SK-N-SH treated with all-trans-retinoic acid at 6 μM for 48 hours (cell line): Measurements from ENCODE around the gene SLC16A12.
A peak's percentile ranks its signal among the peaks of the same experiment; 100 is the strongest.

Experiments used
- ATAC-seq: fragments of 200-7000 bp; cut with Tn5 transposase; 3 replicates; pipeline ENCODE4 v1.9.1; 2020; ENCODE audit warnings: mild to moderate bottlenecking, moderate library complexity
- ARNTL ChIP-seq: fragments of 450-650 bp; formaldehyde crosslinking; IDR thresholded peaks from 2 replicates; pipeline ENCODE4 v1.5.0; 2020; ENCODE audit warnings: low read depth, mild to moderate bottlenecking, moderate library complexity, borderline replicate concordance
- BACH2 ChIP-seq: fragments of 250-450 bp; sonication (Bioruptor Pico); IDR thresholded peaks from 2 replicates; pipeline ENCODE4 v1.9.0; 2021; ENCODE audit warnings: mild to moderate bottlenecking, borderline replicate concordance
- CSDC2 ChIP-seq: fragments of 250-450 bp; sonication (Bioruptor Pico); IDR thresholded peaks from 2 replicates; pipeline ENCODE4 v1.5.0; 2020; ENCODE audit warnings: mild to moderate bottlenecking, moderate library complexity
- ESRRG ChIP-seq: fragments of 250-450 bp; sonication (Bioruptor Pico); IDR thresholded peaks from 2 replicates; pipeline ENCODE4 v1.6.1; 2021; ENCODE audit warnings: mild to moderate bottlenecking
- GLIS3 ChIP-seq: fragments of 250-450 bp; sonication (Bioruptor Pico); IDR thresholded peaks from 2 replicates; pipeline ENCODE4 v1.5.0; 2020; ENCODE audit warnings: mild to moderate bottlenecking, moderate library complexity
- ISL1 ChIP-seq: fragments of 250-450 bp; sonication (Bioruptor Pico); IDR thresholded peaks from 2 replicates; pipeline ENCODE4 v2.1.2; 2022; ENCODE audit warnings: mild to moderate bottlenecking, moderate library complexity
- RARB ChIP-seq: fragments of 250-450 bp; sonication (Bioruptor Pico); IDR thresholded peaks from 2 replicates; pipeline ENCODE4 v1.8.0; 2021; ENCODE audit warnings: mild to moderate bottlenecking, moderate library complexity
- TCF4 ChIP-seq: fragments of 250-450 bp; sonication (Bioruptor Pico); IDR thresholded peaks from 2 replicates; pipeline ENCODE4 v1.8.0; 2021; ENCODE audit warnings: mild to moderate bottlenecking, moderate library complexity, borderline replicate concordance
- TOX ChIP-seq: fragments of 250-450 bp; sonication (Bioruptor Pico); IDR thresholded peaks from 2 replicates; pipeline ENCODE4 v1.8.0; 2021; ENCODE audit warnings: mild to moderate bottlenecking, moderate library complexity, borderline replicate concordance
- ZC3H10 ChIP-seq: fragments of 250-450 bp; sonication (Bioruptor Pico); IDR thresholded peaks from 2 replicates; pipeline ENCODE4 v1.5.1; 2021; ENCODE audit warnings: mild to moderate bottlenecking, moderate library complexity
- ZFP3 ChIP-seq: fragments of 250-450 bp; sonication (Bioruptor Pico); IDR thresholded peaks from 2 replicates; pipeline ENCODE4 v1.5.0; 2020; ENCODE audit warnings: mild to moderate bottlenecking, moderate library complexity
- ZNF565 ChIP-seq: fragments of 450-650 bp; formaldehyde crosslinking; conservative IDR thresholded peaks from 2 replicates; pipeline ENCODE4 v1.5.0; 2020; ENCODE audit warnings: low read depth, mild to moderate bottlenecking, moderate library complexity
- ZNF8 ChIP-seq: fragments of 450-650 bp; formaldehyde crosslinking; IDR thresholded peaks from 2 replicates; pipeline ENCODE4 v1.5.0; 2020; ENCODE audit warnings: mild to moderate bottlenecking, moderate library complexity
- TF ChIP-seq, protein P1 (sequence below): fragments of 250-450 bp; sonication (Bioruptor Pico); IDR thresholded peaks from 2 replicates; pipeline ENCODE4 v1.5.1; 2020; ENCODE audit warnings: low read depth, mild to moderate bottlenecking, moderate library complexity
- TF ChIP-seq, protein P2 (sequence below): fragments of 250-450 bp; sonication (Bioruptor Pico); IDR thresholded peaks from 2 replicates; pipeline ENCODE4 v1.5.0; 2020; ENCODE audit warnings: mild to moderate bottlenecking, moderate library complexity
- TF ChIP-seq, protein P3 (sequence below): fragments of 250-450 bp; sonication (Bioruptor Pico); IDR thresholded peaks from 2 replicates; pipeline ENCODE4 v1.8.0; 2020; ENCODE audit warnings: mild to moderate bottlenecking, moderate library complexity, borderline replicate concordance

Gene SLC16A12

DNA sequence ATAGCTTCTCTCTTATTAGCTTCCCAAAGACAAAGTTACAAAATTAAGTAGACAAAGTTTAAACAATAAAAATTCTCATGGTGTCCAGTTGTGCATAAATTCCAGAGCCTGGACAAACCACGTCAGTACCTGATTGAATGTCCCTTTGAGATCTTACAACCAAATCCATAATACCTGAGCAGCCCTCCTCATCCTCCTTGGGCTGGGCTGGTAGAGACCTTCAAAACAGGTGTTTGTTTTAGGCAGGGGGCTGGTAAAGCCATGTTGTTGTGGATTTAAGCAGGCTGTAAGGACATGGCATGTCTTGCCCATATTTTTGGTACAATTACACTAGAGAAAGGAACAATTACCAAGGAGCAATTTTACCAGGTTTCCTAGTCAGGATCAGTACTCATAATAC, 118.9 kb downstream of the SLC16A12 start (continued):
- TF ChIP-seq TCF4 (no peak), ARNTL (CRISPR knock-in tag) (no peak), ZNF8 (CRISPR knock-in tag) (no peak), ZC3H10 (no peak), CSDC2 (no peak), ESRRG (CRISPR knock-in tag) (no peak)
- TF ChIP-seq, protein P1, sequence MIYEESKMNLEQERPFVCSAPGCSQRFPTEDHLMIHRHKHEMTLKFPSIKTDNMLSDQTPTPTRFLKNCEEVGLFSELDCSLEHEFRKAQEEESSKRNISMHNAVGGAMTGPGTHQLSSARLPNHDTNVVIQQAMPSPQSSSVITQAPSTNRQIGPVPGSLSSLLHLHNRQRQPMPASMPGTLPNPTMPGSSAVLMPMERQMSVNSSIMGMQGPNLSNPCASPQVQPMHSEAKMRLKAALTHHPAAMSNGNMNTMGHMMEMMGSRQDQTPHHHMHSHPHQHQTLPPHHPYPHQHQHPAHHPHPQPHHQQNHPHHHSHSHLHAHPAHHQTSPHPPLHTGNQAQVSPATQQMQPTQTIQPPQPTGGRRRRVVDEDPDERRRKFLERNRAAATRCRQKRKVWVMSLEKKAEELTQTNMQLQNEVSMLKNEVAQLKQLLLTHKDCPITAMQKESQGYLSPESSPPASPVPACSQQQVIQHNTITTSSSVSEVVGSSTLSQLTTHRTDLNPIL (CRISPR knock-in tag) = no peak

DNA sequence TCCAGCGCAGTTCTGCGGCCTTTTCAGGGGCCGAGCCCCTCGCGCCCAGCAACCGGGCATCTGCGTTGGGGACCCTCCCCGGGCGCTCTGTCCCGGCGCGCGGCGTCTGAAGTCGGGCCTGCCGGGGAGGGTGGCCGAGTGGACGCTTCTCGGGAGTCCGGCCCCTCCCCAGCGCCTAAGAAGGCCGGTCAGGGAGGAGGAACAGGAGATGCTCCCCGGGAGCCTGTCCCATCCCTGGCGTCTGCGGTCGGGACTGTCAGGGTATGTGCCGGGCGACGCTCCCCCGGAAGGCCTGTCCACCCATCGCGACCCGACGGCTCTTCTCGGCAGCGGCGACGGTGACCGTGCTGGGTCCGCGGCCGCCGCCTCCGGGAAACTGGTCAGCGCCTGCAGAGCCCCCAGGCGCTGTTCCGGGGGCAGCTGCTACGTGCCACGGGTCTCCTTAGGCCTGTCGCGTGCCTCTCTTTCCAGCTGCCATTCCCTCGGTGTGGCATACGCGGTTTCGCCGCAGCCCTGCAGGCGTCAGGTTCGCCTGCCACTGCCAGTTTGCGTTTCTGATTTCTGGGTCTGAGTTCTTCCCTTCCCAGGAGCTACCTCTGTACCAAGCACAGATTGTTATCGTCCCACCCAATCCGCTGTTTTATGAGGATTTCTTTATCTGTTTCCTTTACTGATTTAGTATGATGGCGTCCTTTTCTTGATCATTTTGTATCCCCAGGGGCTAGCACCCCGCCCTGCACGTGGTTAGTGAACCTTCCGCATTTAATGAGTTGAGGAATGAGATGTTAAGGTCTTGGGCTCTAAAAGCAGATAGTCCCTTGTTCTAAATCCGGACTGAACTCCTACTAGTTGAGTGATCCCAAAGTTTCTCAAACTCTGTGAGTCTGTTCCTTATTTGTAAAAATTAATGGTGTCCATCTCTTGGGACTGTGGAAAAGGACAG, 120.2 kb downstream of the SLC16A12 start:
- TF ChIP-seq BACH2 (CRISPR knock-in tag) (no peak), ZFP3 (0 out of 2 replicates have a peak, but pooled peaks have one; percentile 30)
- TF ChIP-seq, protein P1 (CRISPR knock-in tag) = no peak
- TF ChIP-seq, protein P2, sequence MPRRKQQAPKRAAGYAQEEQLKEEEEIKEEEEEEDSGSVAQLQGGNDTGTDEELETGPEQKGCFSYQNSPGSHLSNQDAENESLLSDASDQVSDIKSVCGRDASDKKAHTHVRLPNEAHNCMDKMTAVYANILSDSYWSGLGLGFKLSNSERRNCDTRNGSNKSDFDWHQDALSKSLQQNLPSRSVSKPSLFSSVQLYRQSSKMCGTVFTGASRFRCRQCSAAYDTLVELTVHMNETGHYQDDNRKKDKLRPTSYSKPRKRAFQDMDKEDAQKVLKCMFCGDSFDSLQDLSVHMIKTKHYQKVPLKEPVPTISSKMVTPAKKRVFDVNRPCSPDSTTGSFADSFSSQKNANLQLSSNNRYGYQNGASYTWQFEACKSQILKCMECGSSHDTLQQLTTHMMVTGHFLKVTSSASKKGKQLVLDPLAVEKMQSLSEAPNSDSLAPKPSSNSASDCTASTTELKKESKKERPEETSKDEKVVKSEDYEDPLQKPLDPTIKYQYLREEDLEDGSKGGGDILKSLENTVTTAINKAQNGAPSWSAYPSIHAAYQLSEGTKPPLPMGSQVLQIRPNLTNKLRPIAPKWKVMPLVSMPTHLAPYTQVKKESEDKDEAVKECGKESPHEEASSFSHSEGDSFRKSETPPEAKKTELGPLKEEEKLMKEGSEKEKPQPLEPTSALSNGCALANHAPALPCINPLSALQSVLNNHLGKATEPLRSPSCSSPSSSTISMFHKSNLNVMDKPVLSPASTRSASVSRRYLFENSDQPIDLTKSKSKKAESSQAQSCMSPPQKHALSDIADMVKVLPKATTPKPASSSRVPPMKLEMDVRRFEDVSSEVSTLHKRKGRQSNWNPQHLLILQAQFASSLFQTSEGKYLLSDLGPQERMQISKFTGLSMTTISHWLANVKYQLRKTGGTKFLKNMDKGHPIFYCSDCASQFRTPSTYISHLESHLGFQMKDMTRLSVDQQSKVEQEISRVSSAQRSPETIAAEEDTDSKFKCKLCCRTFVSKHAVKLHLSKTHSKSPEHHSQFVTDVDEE (CRISPR knock-in tag) = 0 out of 2 replicates have a peak, but pooled peaks have one; percentile 33
- peak; percentile 80 for ATAC-seq

DNA sequence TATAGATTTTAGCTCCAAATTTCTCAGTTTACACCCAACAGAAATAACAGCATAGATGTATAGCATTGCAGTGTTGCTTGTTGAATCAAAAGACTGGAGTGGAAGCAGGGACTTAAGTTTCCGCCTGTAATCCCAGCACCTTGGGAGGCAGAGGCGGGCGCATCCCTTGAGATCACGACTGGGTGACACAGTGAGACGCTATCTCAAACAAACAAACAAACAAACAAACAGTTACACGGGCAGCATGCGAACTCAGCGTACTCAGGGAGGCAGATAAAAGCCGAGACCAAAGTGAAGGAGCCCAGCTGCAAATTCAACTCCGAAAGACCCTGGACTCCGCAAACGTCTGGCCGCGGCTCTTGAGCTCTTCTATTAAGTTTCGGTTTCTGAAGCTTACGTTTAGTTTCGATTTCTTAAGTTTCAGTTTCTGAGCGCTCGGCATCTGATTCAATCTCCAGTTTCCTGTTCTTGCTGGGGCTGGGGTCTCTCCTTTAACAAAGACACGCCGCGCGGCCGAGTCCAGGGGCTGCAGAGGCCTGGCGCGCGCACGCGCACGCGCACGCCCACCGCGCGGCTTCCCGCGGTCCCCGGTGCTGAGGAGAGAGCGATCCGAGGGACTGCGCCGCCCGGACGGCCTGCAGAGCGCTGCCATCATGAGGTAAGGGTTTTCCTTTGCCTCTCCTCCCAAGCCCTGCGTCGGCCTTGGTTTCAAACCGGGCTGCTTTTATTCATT, 121.1 kb downstream of the SLC16A12 start, which contains the start of gene IFIT5:
Gene IFIT5, plus strand, starts transcription at position 423 of the 733 bp plus-strand sequence. Its CDS starts 231 bp downstream, at position 654.
- no peak for TF ChIP-seq ZNF8 (CRISPR knock-in tag)
- TF ChIP-seq, protein P2 (CRISPR knock-in tag) = 0 out of 2 replicates have a peak, but pooled peaks have one; percentile 30
- TF ChIP-seq, all 23 proteins: peak for 1
- peak; percentile 95 for ATAC-seq

DNA sequence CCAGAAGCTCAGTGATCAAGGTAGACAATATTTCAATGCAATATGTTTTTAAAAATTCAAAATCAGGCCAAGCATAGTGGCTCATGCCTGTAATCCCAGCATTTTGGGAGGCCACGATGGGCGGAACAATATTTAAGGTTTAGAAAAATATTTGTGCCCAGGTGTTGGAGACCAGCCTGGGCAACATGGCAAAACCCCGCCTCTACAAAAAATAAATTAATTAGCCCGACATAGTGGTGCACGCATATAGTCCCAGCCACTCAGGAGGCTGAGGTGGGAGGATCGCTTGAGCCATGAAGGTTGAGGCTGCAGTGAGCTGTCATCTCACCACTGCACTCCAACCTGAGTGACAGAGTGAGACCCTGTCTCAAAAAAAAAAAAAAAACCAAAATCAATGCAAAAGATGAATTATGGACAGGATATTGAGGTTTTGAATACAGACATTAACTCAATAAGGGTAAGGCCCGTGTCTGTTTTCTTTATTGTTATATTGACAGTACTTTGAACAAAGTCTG, 121.9 kb downstream of the SLC16A12 start:
- no peak for ATAC-seq
- TF ChIP-seq GLIS3 (CRISPR knock-in tag) = no peak
- TF ChIP-seq, protein P2 (CRISPR knock-in tag) = no peak
- TF ChIP-seq ARNTL (CRISPR knock-in tag) = no peak
- TF ChIP-seq BACH2 (CRISPR knock-in tag) = no peak
- no peak for TF ChIP-seq ZNF565 (CRISPR knock-in tag)
- TF ChIP-seq RARB = no peak
- TF ChIP-seq TCF4 = no peak
- TF ChIP-seq TOX (CRISPR knock-in tag) = no peak
- no peak for TF ChIP-seq ISL1
- TF ChIP-seq, protein P3, sequence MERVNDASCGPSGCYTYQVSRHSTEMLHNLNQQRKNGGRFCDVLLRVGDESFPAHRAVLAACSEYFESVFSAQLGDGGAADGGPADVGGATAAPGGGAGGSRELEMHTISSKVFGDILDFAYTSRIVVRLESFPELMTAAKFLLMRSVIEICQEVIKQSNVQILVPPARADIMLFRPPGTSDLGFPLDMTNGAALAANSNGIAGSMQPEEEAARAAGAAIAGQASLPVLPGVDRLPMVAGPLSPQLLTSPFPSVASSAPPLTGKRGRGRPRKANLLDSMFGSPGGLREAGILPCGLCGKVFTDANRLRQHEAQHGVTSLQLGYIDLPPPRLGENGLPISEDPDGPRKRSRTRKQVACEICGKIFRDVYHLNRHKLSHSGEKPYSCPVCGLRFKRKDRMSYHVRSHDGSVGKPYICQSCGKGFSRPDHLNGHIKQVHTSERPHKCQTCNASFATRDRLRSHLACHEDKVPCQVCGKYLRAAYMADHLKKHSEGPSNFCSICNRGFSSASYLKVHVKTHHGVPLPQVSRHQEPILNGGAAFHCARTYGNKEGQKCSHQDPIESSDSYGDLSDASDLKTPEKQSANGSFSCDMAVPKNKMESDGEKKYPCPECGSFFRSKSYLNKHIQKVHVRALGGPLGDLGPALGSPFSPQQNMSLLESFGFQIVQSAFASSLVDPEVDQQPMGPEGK (CRISPR knock-in tag) = no peak
- TF ChIP-seq ESRRG (CRISPR knock-in tag) = no peak
- no peak for TF ChIP-seq CSDC2
